ENCODE data around the gene CACNA1C.

DNA sequence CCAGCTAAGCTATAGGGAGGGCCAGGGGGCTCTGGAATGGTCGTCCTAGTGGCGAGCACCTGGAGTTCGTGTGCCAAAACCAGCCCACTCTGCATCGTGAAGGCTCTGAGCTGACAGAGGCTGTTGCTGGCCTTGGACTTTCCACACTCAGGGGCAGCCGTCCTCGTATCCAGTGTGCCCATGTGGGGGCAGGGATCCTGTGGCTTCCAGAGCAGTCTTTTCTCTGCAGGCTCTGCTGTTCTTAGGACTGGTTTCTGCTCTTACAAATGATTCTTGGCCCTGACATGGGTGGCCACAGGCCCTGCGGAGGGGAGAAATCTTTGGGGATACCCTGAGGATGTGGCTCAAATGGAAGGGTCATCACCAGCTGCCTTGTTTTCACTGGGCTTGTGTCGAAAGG is 564.6 kb downstream of the CACNA1C start:
- TF ChIP-seq, protein P1, sequence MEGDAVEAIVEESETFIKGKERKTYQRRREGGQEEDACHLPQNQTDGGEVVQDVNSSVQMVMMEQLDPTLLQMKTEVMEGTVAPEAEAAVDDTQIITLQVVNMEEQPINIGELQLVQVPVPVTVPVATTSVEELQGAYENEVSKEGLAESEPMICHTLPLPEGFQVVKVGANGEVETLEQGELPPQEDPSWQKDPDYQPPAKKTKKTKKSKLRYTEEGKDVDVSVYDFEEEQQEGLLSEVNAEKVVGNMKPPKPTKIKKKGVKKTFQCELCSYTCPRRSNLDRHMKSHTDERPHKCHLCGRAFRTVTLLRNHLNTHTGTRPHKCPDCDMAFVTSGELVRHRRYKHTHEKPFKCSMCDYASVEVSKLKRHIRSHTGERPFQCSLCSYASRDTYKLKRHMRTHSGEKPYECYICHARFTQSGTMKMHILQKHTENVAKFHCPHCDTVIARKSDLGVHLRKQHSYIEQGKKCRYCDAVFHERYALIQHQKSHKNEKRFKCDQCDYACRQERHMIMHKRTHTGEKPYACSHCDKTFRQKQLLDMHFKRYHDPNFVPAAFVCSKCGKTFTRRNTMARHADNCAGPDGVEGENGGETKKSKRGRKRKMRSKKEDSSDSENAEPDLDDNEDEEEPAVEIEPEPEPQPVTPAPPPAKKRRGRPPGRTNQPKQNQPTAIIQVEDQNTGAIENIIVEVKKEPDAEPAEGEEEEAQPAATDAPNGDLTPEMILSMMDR (IDR thresholded peaks at IDR 0.05), result no peak
- TF ChIP-seq POLR2A (IDR thresholded peaks at IDR 0.05), result no peak
